ENCODE measurements around the gene MBP. TPM values are rescaled to one million over a fixed set of nuclear protein-coding genes. Genes with fewer than 3 reads are reported as not detected.
"Not testable (repeated sequence)": the region's sequence is repeated elsewhere in the genome, so short reads cannot be mapped to it uniquely, and the experiment has no call there.

The MBP gene
- total RNA-seq, 4 donors from 2014 or later: 45.0 to 60.0 (median 51.9) TPM

DNA sequence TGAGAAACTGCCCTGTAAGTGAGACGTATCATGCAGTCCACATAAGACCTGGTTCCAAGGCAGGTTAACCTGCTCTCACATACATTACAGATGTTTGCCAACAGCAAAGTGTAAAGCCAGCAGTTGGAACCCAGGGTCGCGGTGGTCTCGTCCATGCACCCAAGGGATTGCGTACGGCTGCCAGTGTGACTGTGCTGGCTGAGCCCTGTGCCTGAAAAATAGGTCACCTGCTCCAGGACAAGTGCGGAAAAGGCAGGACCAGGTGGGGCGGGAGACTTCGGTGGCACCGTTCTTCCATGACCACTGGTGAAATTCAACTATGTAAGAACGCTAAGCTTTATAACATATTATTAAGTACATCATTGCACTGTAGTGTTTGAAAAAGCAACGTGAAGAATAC, 110.5 kb downstream of the MBP start:
- TF ChIP-seq, protein P1, sequence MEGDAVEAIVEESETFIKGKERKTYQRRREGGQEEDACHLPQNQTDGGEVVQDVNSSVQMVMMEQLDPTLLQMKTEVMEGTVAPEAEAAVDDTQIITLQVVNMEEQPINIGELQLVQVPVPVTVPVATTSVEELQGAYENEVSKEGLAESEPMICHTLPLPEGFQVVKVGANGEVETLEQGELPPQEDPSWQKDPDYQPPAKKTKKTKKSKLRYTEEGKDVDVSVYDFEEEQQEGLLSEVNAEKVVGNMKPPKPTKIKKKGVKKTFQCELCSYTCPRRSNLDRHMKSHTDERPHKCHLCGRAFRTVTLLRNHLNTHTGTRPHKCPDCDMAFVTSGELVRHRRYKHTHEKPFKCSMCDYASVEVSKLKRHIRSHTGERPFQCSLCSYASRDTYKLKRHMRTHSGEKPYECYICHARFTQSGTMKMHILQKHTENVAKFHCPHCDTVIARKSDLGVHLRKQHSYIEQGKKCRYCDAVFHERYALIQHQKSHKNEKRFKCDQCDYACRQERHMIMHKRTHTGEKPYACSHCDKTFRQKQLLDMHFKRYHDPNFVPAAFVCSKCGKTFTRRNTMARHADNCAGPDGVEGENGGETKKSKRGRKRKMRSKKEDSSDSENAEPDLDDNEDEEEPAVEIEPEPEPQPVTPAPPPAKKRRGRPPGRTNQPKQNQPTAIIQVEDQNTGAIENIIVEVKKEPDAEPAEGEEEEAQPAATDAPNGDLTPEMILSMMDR (IDR thresholded peaks at IDR 0.05): no peak
- TF ChIP-seq POLR2A (IDR thresholded peaks at IDR 0.05): no peak
- 92 to 93% methylated on average over 12 of the region's 12 CpGs for WGBS, 2 donors

DNA sequence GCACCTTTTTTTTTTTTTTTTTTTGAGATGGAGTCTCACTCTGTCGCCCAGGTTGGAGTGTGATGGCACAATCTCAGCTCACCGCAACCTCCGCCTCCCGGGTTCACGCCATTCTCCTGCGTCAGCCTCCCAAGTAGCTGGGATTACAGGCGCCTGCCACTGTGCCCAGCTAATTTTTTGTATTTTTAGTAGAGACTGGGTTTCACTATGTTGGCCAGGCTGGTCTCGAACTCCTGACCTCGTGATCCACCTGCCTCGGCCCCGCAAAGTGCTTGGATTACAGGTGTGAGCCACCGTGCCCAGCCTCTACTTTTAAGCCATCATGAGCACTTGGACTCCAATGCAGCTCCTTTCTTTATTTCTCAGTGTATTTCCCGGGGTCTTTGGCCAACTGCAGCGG, 111.1 kb downstream of the MBP start:
- DNase-seq (ENCODE audit: low spot score in 2 of 2); H3K4me3 ChIP-seq (ENCODE audit: low read depth, poor library complexity, severe bottlenecking); intact Hi-C loops (cut with DNase I; ENCODE audit: low total_unique reads): not testable (repeated sequence)
- WGBS, 2 donors: 88 to 95% methylated on average over 14 of the region's 14 CpGs

More for the DNA sequence above, 110.5 kb downstream of the MBP start:
- DNase-seq (ENCODE audit: low spot score in 2 of 2): no peak
- no peak overlapping the region for H3K4me3 ChIP-seq (ENCODE audit: low read depth, poor library complexity, severe bottlenecking)
- intact Hi-C loops (cut with DNase I; ENCODE audit: low total_unique reads): no loop called here

DNA sequence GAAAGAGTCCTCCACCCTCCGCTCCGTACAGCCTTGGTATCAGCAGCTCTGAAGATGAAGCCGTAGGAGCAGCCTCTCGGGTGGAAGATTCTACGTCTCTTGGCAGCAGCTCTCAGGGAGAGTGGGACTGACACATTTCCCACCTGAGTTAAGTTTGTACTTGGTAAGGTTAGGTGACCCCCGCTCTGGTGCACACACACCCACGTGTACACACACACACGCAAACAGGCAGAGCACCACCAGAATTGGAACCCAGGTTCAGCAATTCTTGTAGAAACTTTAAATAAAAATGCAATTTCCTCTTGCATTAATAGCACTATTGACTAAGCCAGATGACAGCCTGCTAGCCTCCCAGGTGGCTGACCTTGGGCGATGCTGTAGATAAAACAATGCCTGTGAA, 111.5 kb downstream of the MBP start:
- DNase-seq (ENCODE audit: low spot score in 2 of 2): no peak
- H3K4me3 ChIP-seq (ENCODE audit: low read depth, poor library complexity, severe bottlenecking): no peak overlapping the region
- intact Hi-C loops (cut with DNase I; ENCODE audit: low total_unique reads): no loop called here
- TF ChIP-seq, protein P1 (IDR thresholded peaks at IDR 0.05): no peak
- no peak for TF ChIP-seq POLR2A (IDR thresholded peaks at IDR 0.05)
- 95% methylated on average over 9 of the region's 9 CpGs for whole genome bisulfite sequencing, 2 donors

DNA sequence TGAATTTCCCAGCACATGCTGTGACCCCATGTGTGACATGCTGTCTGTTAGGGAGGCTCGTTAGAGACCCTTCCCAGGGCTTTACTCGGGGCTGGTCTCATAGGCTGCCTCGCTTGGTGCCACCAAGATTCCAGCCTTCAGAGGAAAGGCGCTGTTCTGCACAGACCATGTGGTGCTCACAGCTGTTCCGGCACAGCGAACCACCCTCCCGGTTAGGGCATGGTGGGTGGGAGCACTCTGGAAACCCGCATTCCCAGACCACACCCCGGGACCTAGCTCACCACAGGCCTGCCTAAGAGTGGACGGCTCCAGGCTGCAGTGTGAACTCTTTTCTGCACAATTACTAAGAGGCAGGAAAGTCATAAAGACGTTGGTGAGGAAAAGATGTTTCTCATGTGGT, 112.0 kb downstream of the MBP start:
- DNase-seq (ENCODE audit: low spot score in 2 of 2): no peak
- intact Hi-C loops (cut with DNase I; ENCODE audit: low total_unique reads): no loop called here
- no peak for TF ChIP-seq POLR2A (IDR thresholded peaks at IDR 0.05)
- TF ChIP-seq, protein P1 (IDR thresholded peaks at IDR 0.05): no peak
- H3K4me3 ChIP-seq (ENCODE audit: low read depth, poor library complexity, severe bottlenecking): no peak overlapping the region
- WGBS, 2 donors: 84 to 86% methylated on average over 11 of the region's 11 CpGs

DNA sequence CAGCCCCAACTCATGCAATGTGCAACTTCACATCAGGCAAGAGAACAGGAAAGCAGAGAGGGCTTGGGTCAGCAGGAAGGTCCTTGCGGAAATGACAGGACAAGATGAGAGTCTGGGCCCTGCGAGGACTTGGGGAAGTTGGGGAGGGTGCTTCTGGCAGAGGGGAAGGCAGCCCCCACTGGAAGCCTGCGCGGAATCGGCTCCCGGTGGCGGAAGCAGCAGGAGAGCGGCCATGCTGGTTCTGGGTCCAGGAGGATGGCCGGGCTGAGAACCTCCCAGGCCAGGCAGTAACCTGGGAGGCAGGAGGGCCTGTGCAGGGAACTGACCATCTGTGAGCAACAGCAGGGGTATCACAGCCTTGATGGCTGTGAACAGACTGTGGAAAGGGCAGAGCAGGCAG, 112.9 kb downstream of the MBP start:
- intact Hi-C loops (cut with DNase I; ENCODE audit: low total_unique reads): no loop called here
- no peak for DNase-seq (ENCODE audit: low spot score in 2 of 2)
- TF ChIP-seq POLR2A (IDR thresholded peaks at IDR 0.05): no peak
- TF ChIP-seq, protein P1 (IDR thresholded peaks at IDR 0.05): no peak
- 89 to 93% methylated on average over 9 of the region's 9 CpGs for WGBS, 2 donors
- no peak overlapping the region for H3K4me3 ChIP-seq (ENCODE audit: low read depth, poor library complexity, severe bottlenecking)

DNA sequence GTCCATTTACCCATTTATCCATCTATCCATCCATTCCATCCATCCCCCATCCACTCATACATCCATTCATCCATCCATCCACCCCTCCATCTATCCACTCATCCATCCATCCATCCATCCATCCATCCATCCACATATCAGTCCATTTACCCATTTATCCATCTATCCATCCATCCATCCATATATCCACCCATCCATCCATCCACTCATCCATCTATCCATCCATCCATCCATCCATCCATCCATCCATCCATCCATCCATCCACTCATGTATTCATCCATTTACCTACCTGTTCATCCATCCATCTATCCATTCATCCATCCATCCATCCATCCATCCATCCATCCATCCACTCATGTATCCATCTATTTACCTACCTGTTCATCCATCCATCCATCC, 113.9 kb downstream of the MBP start:
- H3K4me3 ChIP-seq (ENCODE audit: low read depth, poor library complexity, severe bottlenecking); intact Hi-C loops (cut with DNase I; ENCODE audit: low total_unique reads); DNase-seq (ENCODE audit: low spot score in 2 of 2): not testable (repeated sequence)

DNA sequence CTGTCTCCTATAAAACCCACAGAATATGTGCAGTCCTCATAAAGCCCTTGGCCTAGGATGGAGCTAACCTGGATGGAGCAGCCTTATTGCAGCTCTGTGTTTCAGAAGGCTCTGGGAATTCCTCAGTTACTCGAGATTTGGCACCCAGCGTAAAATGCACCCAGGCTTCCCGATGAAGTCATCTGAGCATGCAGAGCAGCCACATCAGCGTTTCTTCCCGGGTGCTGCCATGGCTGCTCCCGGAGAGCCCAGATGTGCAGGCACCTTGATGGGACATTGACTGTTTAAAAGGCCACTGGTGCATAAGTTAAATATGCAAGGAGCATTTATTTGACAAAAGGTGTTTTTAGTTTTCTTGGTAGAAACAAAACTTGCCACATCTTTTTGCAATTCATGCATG, 115.2 kb downstream of the MBP start:
- no peak for DNase-seq (ENCODE audit: low spot score in 2 of 2)
- TF ChIP-seq, protein P1 (IDR thresholded peaks at IDR 0.05): no peak
- TF ChIP-seq POLR2A (IDR thresholded peaks at IDR 0.05): no peak
- no peak overlapping the region for H3K4me3 ChIP-seq (ENCODE audit: low read depth, poor library complexity, severe bottlenecking)
- intact Hi-C loops (cut with DNase I; ENCODE audit: low total_unique reads): no loop called here
- 76 to 78% methylated on average over 6 of the region's 6 CpGs for WGBS, 2 donors

Data from lower leg skin (tissue), 4 donors.